IPS-20b (cell line): ENCODE measurements around the gene SPATA20.

Experiments used
- H3K27ac ChIP-seq: one replicate; pipeline ENCODE4 v1.5.1; 2013; ENCODE audit warnings: low read length
- H3K27me3 ChIP-seq: 2 replicates; pipeline ENCODE4 v1.6.1; 2013; ENCODE audit warnings: mild to moderate bottlenecking, low read length, inconsistent platforms; ENCODE audit not compliant: insufficient read depth
- H3K36me3 ChIP-seq: 2 replicates; pipeline ENCODE4 v1.6.1; 2013; ENCODE audit warnings: low read depth, mild to moderate bottlenecking, inconsistent platforms, low read length, moderate library complexity; ENCODE audit not compliant: insufficient read depth
- H3K4me1 ChIP-seq: 2 replicates; pipeline ENCODE4 v1.6.1; 2013; ENCODE audit warnings: mild to moderate bottlenecking, control low read depth, inconsistent platforms, low read length, moderate library complexity; ENCODE audit not compliant: insufficient read depth
- H3K4me3 ChIP-seq: 2 replicates; pipeline ENCODE4 v1.5.1; 2013; ENCODE audit warnings: mild to moderate bottlenecking, low read length, inconsistent platforms
- H3K9ac ChIP-seq: 2 replicates; pipeline ENCODE4 v1.6.1; 2013; ENCODE audit warnings: low read depth, mild to moderate bottlenecking, inconsistent platforms, low read length, moderate library complexity
- H3K9me3 ChIP-seq: 2 replicates; pipeline ENCODE4 v1.6.1; 2013; ENCODE audit warnings: mild to moderate bottlenecking, low read depth, low read length, inconsistent platforms; ENCODE audit not compliant: insufficient read depth

SPATA20 gene

GRCh38 chr17:50535407-50535806 lies 11.6 kb upstream of the SPATA20 start:
- H3K9me3 ChIP-seq = no peaks in the 10 kb centered on the region
- no peak overlapping the region for H3K9ac ChIP-seq
- H3K36me3 ChIP-seq = no peaks in the 10 kb centered on the region
- H3K4me3 ChIP-seq = no peak overlapping the region
- H3K27ac ChIP-seq = no peak overlapping the region
- H3K27me3 ChIP-seq = peaks cover 45% of the 10 kb centered on the region
- H3K4me1 ChIP-seq = peaks cover 10% of the 10 kb centered on the region; the same call in 1 of the 2 replicates

- Histone ChIP-seq H3K9ac (no peak overlapping the region), H3K9me3 (no peaks in the 10 kb centered on the region), H3K27ac (no peak overlapping the region), H3K4me1 (peaks cover 6% of the 10 kb centered on the region; the same call in 1 of the 2 replicates), H3K27me3 (peaks cover 45% of the 10 kb centered on the region), H3K4me3 (no peak overlapping the region), H3K36me3 (no peaks in the 10 kb centered on the region)
These were observed 10.0 kb upstream of the SPATA20 start for GRCh38 chr17:50536683-50537646.

GRCh38 chr17:50537721-50538548 lies 9.0 kb upstream of the SPATA20 start:
- Histone ChIP-seq H3K4me1 (peaks cover 2% of the 10 kb centered on the region; the same call in 1 of the 2 replicates), H3K27me3 (peaks cover 36% of the 10 kb centered on the region), H3K9me3 (no peaks in the 10 kb centered on the region), H3K4me3 (no peak overlapping the region), H3K36me3 (no peaks in the 10 kb centered on the region), H3K9ac (no peak overlapping the region), H3K27ac (no peak overlapping the region)

- Histone ChIP-seq H3K9me3 (no peaks in the 10 kb centered on the region), H3K4me1 (peaks cover 2% of the 10 kb centered on the region; the same call in 1 of the 2 replicates), H3K27me3 (peaks cover 27% of the 10 kb centered on the region), H3K4me3 (no peak overlapping the region), H3K36me3 (no peaks in the 10 kb centered on the region), H3K27ac (no peak overlapping the region), H3K9ac (no peak overlapping the region)
These were observed 8.2 kb upstream of the SPATA20 start for GRCh38 chr17:50538549-50539410.

GRCh38 chr17:50539762-50540559 lies 7.0 kb upstream of the SPATA20 start:
- Histone ChIP-seq H3K9me3 (no peaks in the 10 kb centered on the region), H3K27me3 (peaks cover 15% of the 10 kb centered on the region), H3K36me3 (no peaks in the 10 kb centered on the region), H3K27ac (no peak overlapping the region), H3K4me3 (no peak overlapping the region), H3K4me1 (no peaks in the 10 kb centered on the region), H3K9ac (no peak overlapping the region)

GRCh38 chr17:50540560-50541401 lies 6.2 kb upstream of the SPATA20 start:
- Histone ChIP-seq H3K4me3 (no peak overlapping the region), H3K27ac (no peak overlapping the region), H3K9me3 (no peaks in the 10 kb centered on the region), H3K4me1 (no peaks in the 10 kb centered on the region), H3K36me3 (no peaks in the 10 kb centered on the region), H3K9ac (no peak overlapping the region), H3K27me3 (peaks cover 11% of the 10 kb centered on the region)

- no peaks in the 10 kb centered on the region for H3K36me3 ChIP-seq
- peak overlapping the region; percentile 64 for H3K9ac ChIP-seq
- no peaks in the 10 kb centered on the region for H3K9me3 ChIP-seq
- H3K4me1 ChIP-seq = no peaks in the 10 kb centered on the region
- H3K4me3 ChIP-seq = peak overlapping the region; percentile 73
- peaks cover 11% of the 10 kb centered on the region for H3K27me3 ChIP-seq
- H3K27ac ChIP-seq = no peak overlapping the region
These were observed 5.6 kb upstream of the SPATA20 start for GRCh38 chr17:50541402-50541715.

- Histone ChIP-seq H3K4me3 (peak overlapping the region; percentile 73), H3K36me3 (no peaks in the 10 kb centered on the region), H3K27ac (no peak overlapping the region), H3K4me1 (no peaks in the 10 kb centered on the region), H3K27me3 (peaks cover 11% of the 10 kb centered on the region), H3K9ac (peak overlapping the region; percentile 70), H3K9me3 (no peaks in the 10 kb centered on the region)
These were observed 5.0 kb upstream of the SPATA20 start for GRCh38 chr17:50541716-50542688.
